Fibroblast of the aortic adventitia (primary cell): Measurements from ENCODE around the gene EIF4B. TPM values are rescaled to one million over a fixed set of nuclear protein-coding genes. Genes with fewer than 3 reads are reported as not detected.

Experiments used
- DNase-seq: peaks from one replicate; pipeline ENCODE4 v3.0.0-alpha.2; 2010; ENCODE audit warnings: low read depth
- H3K4me3 ChIP-seq: 2 replicates; pipeline ENCODE4 v1.5.1; 2011; ENCODE audit warnings: low read depth, mild to moderate bottlenecking, control low read depth, low read length, moderate library complexity
- CTCF ChIP-seq: IDR thresholded peaks from 2 replicates; pipeline ENCODE4 v1.5.1; 2011; ENCODE audit warnings: mild to moderate bottlenecking, low read length, control low read depth, inconsistent platforms; ENCODE audit not compliant: insufficient read depth
- total RNA-seq: library from RNA; depleted of rRNA; stranded (reverse); fragments of >200 nt; gene quantifications from 2 replicates; pipeline ENCODE4 v1.2.3, GENCODE V29; 2012; ENCODE audit warnings: low replicate concordance

EIF4B gene
- 1,016 and 1,876 TPM in 2 replicates for total RNA-seq

GRCh38 chr12:53005986-53006809, at the start of gene EIF4B:
TSS of gene EIF4B (plus strand) at chr12:53006456. CDS start at chr12:53006484, 28 bp downstream.
- peak within 1 kb of the TSS; percentile 100 for H3K4me3 ChIP-seq
- no peak for TF ChIP-seq CTCF
- peak; percentile 99 for DNase-seq

- no peak overlapping the region for H3K4me3 ChIP-seq
- no peak for DNase-seq
- TF ChIP-seq CTCF, result no peak
Measured at GRCh38 chr12:52956987-52957386, 49.3 kb upstream of the EIF4B start.

- no peak for DNase-seq
- TF ChIP-seq CTCF, result no peak
- H3K4me3 ChIP-seq, result peak overlapping the region; percentile 53
Measured at GRCh38 chr12:52964556-52965336, 41.5 kb upstream of the EIF4B start.

GRCh38 chr12:52965337-52965731, 40.9 kb upstream of the EIF4B start:
- DNase-seq, result no peak
- peak overlapping the region; percentile 53 for H3K4me3 ChIP-seq

GRCh38 chr12:52969166-52969795, 37.0 kb upstream of the EIF4B start:
- H3K4me3 ChIP-seq, result no peak overlapping the region
- no peak for TF ChIP-seq CTCF
- no peak for DNase-seq

More at GRCh38 chr12:52965337-52965731, 40.9 kb upstream of the EIF4B start:
- TF ChIP-seq CTCF, result no peak

- DNase-seq, result no peak
- H3K4me3 ChIP-seq, result no peak overlapping the region
- no peak for TF ChIP-seq CTCF
Measured at GRCh38 chr12:52969828-52970569, 36.3 kb upstream of the EIF4B start.
